IMR-90 (cell line): ENCODE measurements around the gene SLC5A11. TPM values are rescaled to one million over a fixed set of nuclear protein-coding genes. Genes with fewer than 3 reads are reported as not detected.

Source experiments
- ATAC-seq: fragments of 200-7000 bp; cut with Tn5 transposase; 2 replicates; pipeline ENCODE4 v1.9.1; 2020; ENCODE audit warnings: low read depth, mild to moderate bottlenecking, moderate library complexity
- BruUV-seq: library from RNA; stranded (reverse); fragments of 400-500 nt; replicated peaks from 2 replicates; lab custom pipeline; 2021; lab: Mats Ljungman, UMichigan
- CTCF ChIA-PET: fragments of 300-600 bp; formaldehyde crosslinking; extraction: SDS; loops from one replicate; lab custom pipeline; 2021; ENCODE audit warnings: antibody characterized with exemption; lab: Yijun Ruan, JAX
- POLR2A ChIA-PET: fragments of 300-600 bp; sonication (Branson Sonifier 250); formaldehyde crosslinking; loops from one replicate; lab custom pipeline; 2022; ENCODE audit warnings: antibody characterized with exemption; ENCODE audit not compliant: unreplicated experiment; lab: Charles Lee
- DNase-seq: peaks from one replicate; pipeline ENCODE4 v3.0.0; 2013
- H2AFZ ChIP-seq: replicated peaks from 2 replicates; pipeline ENCODE3; 2013; ENCODE audit warnings: low read length, mild to moderate bottlenecking; ENCODE audit not compliant: poor library complexity
- H2AK5ac ChIP-seq: 2 replicates; pipeline ENCODE4 v1.6.1; 2013; ENCODE audit warnings: low read depth, low read length, inconsistent platforms
- H2AK9ac ChIP-seq: replicated peaks from 2 replicates; pipeline ENCODE3; 2013; ENCODE audit warnings: mild to moderate bottlenecking, low read depth, low read length, moderate library complexity; ENCODE audit not compliant: poor library complexity
- H2BK120ac ChIP-seq: 2 replicates; pipeline ENCODE4 v1.6.1; 2013; ENCODE audit warnings: low read depth, low read length, inconsistent platforms
- H2BK15ac ChIP-seq: 3 replicates; pipeline ENCODE4 v1.6.1; 2013; ENCODE audit warnings: low read depth, low read length, inconsistent platforms
- H2BK20ac ChIP-seq: 2 replicates; pipeline ENCODE4 v1.6.1; 2013; ENCODE audit warnings: low read depth, mild to moderate bottlenecking, inconsistent platforms, low read length, moderate library complexity
- H2BK5ac ChIP-seq: 2 replicates; pipeline ENCODE4 v1.6.1; 2013; ENCODE audit warnings: mild to moderate bottlenecking, low read depth, low read length, inconsistent platforms; ENCODE audit not compliant: poor library complexity, severe bottlenecking
- H3K14ac ChIP-seq: replicated peaks from 2 replicates; pipeline ENCODE4 v1.6.1; 2013; ENCODE audit warnings: low read depth, low read length, inconsistent platforms
- H3K18ac ChIP-seq: 2 replicates; pipeline ENCODE4 v1.6.1; 2013; ENCODE audit warnings: low read depth, low read length, control low read depth
- H3K23ac ChIP-seq: 2 replicates; pipeline ENCODE4 v1.6.1; 2013; ENCODE audit warnings: low read depth, low read length, inconsistent platforms
- H3K27ac ChIP-seq: 2 replicates; pipeline ENCODE4 v1.5.1; 2013; ENCODE audit warnings: mild to moderate bottlenecking, control low read depth, low read length; ENCODE audit not compliant: insufficient read depth
- H3K27me3 ChIP-seq: 2 replicates; pipeline ENCODE4 v1.6.1; 2013; ENCODE audit warnings: low read length; ENCODE audit not compliant: control insufficient read depth, insufficient read depth
- H3K36me3 ChIP-seq: 2 replicates; pipeline ENCODE4 v1.6.1; 2013; ENCODE audit warnings: low read length, mixed read lengths; ENCODE audit not compliant: control insufficient read depth, insufficient read depth
- H3K4ac ChIP-seq: 2 replicates; pipeline ENCODE4 v1.6.1; 2013; ENCODE audit warnings: low read depth, low read length, inconsistent platforms
- H3K4me1 ChIP-seq: 2 replicates; pipeline ENCODE4 v1.6.1; 2013; ENCODE audit warnings: low read length, mixed read lengths; ENCODE audit not compliant: control insufficient read depth, insufficient read depth
- H3K4me2 ChIP-seq: 2 replicates; pipeline ENCODE4 v1.6.1; 2013; ENCODE audit warnings: low read depth, mild to moderate bottlenecking, control low read depth, low read length, moderate library complexity
- H3K4me3 ChIP-seq: 2 replicates; pipeline ENCODE4 v1.5.1; 2013; ENCODE audit warnings: low read depth, mild to moderate bottlenecking, control low read depth, low read length, moderate library complexity; ENCODE audit not compliant: insufficient read depth
- H3K56ac ChIP-seq: 2 replicates; pipeline ENCODE4 v1.6.1; 2013; ENCODE audit warnings: low read length, inconsistent platforms; ENCODE audit not compliant: insufficient read depth; ENCODE audit errors: extremely low read depth
- H3K79me1 ChIP-seq, 2 experiments: 2 replicates each; pipeline ENCODE4 v1.6.1; 2013; ENCODE audit warnings: low read length in 2 of 2, inconsistent platforms in 1 of 2, low read depth in 1 of 2
- H3K9ac ChIP-seq: 2 replicates; pipeline ENCODE4 v1.6.1; 2013; ENCODE audit warnings: low read depth, low read length, control low read depth
- H3K9me1 ChIP-seq: 2 replicates; pipeline ENCODE4 v1.6.1; 2013; ENCODE audit warnings: low read length, inconsistent platforms; ENCODE audit not compliant: insufficient read depth
- H3K9me3 ChIP-seq: 2 replicates; pipeline ENCODE4 v1.6.1; 2013; ENCODE audit warnings: low read length; ENCODE audit not compliant: control insufficient read depth, insufficient read depth
- H4K20me1 ChIP-seq: 2 replicates; pipeline ENCODE4 v1.6.1; 2013; ENCODE audit warnings: low read length, inconsistent platforms; ENCODE audit not compliant: insufficient read depth
- H4K5ac ChIP-seq: 2 replicates; pipeline ENCODE4 v1.6.1; 2013; ENCODE audit warnings: mild to moderate bottlenecking, low read depth, low read length, control low read depth
- H4K8ac ChIP-seq, 2 experiments: 2 replicates each; pipeline ENCODE4 v1.6.1; 2013; ENCODE audit warnings: low read depth in 2 of 2, low read length in 2 of 2, control low read depth in 1 of 2, inconsistent platforms in 1 of 2
- H4K91ac ChIP-seq: 2 replicates; pipeline ENCODE4 v1.6.1; 2013; ENCODE audit warnings: low read depth, low read length, inconsistent platforms; ENCODE audit not compliant: insufficient read depth
- CEBPB ChIP-seq: IDR thresholded peaks from 2 replicates; pipeline ENCODE4 v1.6.1; 2012; ENCODE audit warnings: low read depth, low read length, improper control_type of control experiment
- CHD1 ChIP-seq: IDR thresholded peaks from 2 replicates; pipeline ENCODE4 v1.6.1; 2012; ENCODE audit warnings: low read depth, low read length, improper control_type of control experiment
- CTCF ChIP-seq: conservative IDR thresholded peaks from 2 replicates; pipeline ENCODE4 v1.5.1; 2012; ENCODE audit warnings: mild to moderate bottlenecking, low read depth, low read length, improper control_type of control experiment
- ELK1 ChIP-seq: fragments of 150-350 bp; IDR thresholded peaks from 2 replicates; pipeline ENCODE4 v1.6.1; 2016; ENCODE audit warnings: low read depth, mild to moderate bottlenecking, low read length, moderate library complexity, borderline replicate concordance
- FOS ChIP-seq: fragments of 150-350 bp; IDR thresholded peaks from 2 replicates; pipeline ENCODE4 v1.6.1; 2016; ENCODE audit warnings: low read depth, low read length
- MAFK ChIP-seq: IDR thresholded peaks from 2 replicates; pipeline ENCODE4 v1.6.1; 2012; ENCODE audit warnings: low read depth, low read length, improper control_type of control experiment
- MXI1 ChIP-seq: IDR thresholded peaks from 2 replicates; pipeline ENCODE4 v1.6.1; 2012; ENCODE audit warnings: low read depth, mild to moderate bottlenecking, low read length, moderate library complexity, borderline replicate concordance
- POLR2A ChIP-seq: IDR thresholded peaks from 2 replicates; pipeline ENCODE4 v1.6.1; 2012; ENCODE audit warnings: mild to moderate bottlenecking, low read depth, low read length
- RAD21 ChIP-seq: IDR thresholded peaks from 2 replicates; pipeline ENCODE4 v1.6.1; 2012; ENCODE audit warnings: low read length, improper control_type of control experiment
- RCOR1 ChIP-seq: IDR thresholded peaks from 2 replicates; pipeline ENCODE4 v1.6.1; 2012; ENCODE audit warnings: mild to moderate bottlenecking, low read length, improper control_type of control experiment; ENCODE audit not compliant: insufficient replicate concordance
- RFX5 ChIP-seq: IDR thresholded peaks from 2 replicates; pipeline ENCODE4 v1.8.0; 2012; ENCODE audit warnings: low read depth, mild to moderate bottlenecking, low read length, moderate library complexity
- SMC3 ChIP-seq: fragments of 150-350 bp; IDR thresholded peaks from 2 replicates; pipeline ENCODE4 v1.6.1; 2016; ENCODE audit warnings: low read depth, mild to moderate bottlenecking, antibody characterized with exemption, low read length, moderate library complexity
- WGBS, 2 experiments: methylation state at CpG; one replicate each; pipeline versions ENCODE4 v1.1.5 to v1.1.7; 2013; ENCODE audit warnings: missing lambda C conversion rate in 2 of 2; ENCODE audit not compliant: insufficient read length in 1 of 2; ENCODE audit errors: extremely low coverage in 2 of 2; 5-methylcytosine and 5-hydroxymethylcytosine counted together
- dilution Hi-C: fragments of 300-500 bp; cut with HindIII; formaldehyde crosslinking; loops from one replicate; pipeline ENCODE4 v1.14.3; 2018; ENCODE audit warnings: low sequenced_read_pairs; ENCODE audit not compliant: unreplicated experiment
- in situ Hi-C: fragments of 300-500 bp; cut with MboI; formaldehyde crosslinking; loops from 3 replicates; pipeline ENCODE4 v1.14.3; 2019; ENCODE audit warnings: low sequenced_read_pairs, inconsistent platforms, mixed read lengths
- intact Hi-C: fragments of 100-400 bp; cut with micrococcal nuclease; formaldehyde crosslinking; loops from 2 replicates; pipeline ENCODE4 v1.10.0; 2022
- polyA plus RNA-seq, 3 experiments: library from polyadenylated mRNA; depleted of rRNA; stranded (reverse); fragments of >200 nt; gene quantifications; 2 replicates each; pipeline ENCODE4 v1.2.3, GENCODE V29; 2012; ENCODE audit warnings: low replicate concordance in 1 of 3
- total RNA-seq: library from RNA; depleted of rRNA; stranded (reverse); fragments of >200 nt; gene quantifications from 2 replicates; pipeline ENCODE4 v1.2.3, GENCODE V29; 2012

Gene SLC5A11
- total and polyA plus RNA-seq, 2 of the 4 experiments (the other 2 are of a cell fraction) = under 0.01 TPM; not detected in 1

GRCh38 chr16:24834459-24835335, 11.1 kb upstream of the SLC5A11 start:
- Histone ChIP-seq H3K27ac (no peak overlapping the region), H3K9me1 (peaks cover 11% of the 10 kb centered on the region; the same call in 1 of the 2 replicates), H2BK120ac (0 out of 2 replicates have a peak overlapping the region, but pooled peaks have one; percentile 32), H3K4me1 (peaks cover 5% of the 10 kb centered on the region), H3K14ac (0 out of 2 replicates have a peak overlapping the region, but pooled peaks have one; percentile 34), H2BK20ac (peak overlapping the region; percentile 65), H3K18ac (no peak overlapping the region), H3K23ac (no peak overlapping the region), H2AK9ac (peak overlapping the region; percentile 31), H4K8ac (no peak overlapping the region; a peak in 1 of 4 replicates), H3K27me3 (no peaks in the 10 kb centered on the region), H3K56ac (no peak overlapping the region), H4K91ac (peak overlapping the region; percentile 11; the same call in 1 of the 2 replicates), H3K36me3 (no peaks in the 10 kb centered on the region), H4K5ac (no peak overlapping the region), H2AK5ac (peak overlapping the region; percentile 44; the same call in 1 of the 2 replicates), H2BK15ac (peak overlapping the region; percentile 18; the same call in 2 of the 3 replicates), H2AFZ (peak overlapping the region; percentile 71), H4K20me1 (no peaks in the 10 kb centered on the region), H3K79me1 (no peaks in the 10 kb centered on the region), H2BK5ac (no peak overlapping the region), H3K4ac (peak overlapping the region; percentile 1; the same call in 1 of the 2 replicates), H3K9ac (no peak overlapping the region), H3K4me2 (no peak overlapping the region), H3K4me3 (no peak overlapping the region), H3K9me3 (no peaks in the 10 kb centered on the region)
- POLR2A ChIA-PET = no interaction called here
- CTCF ChIA-PET = interaction anchor here (0.6 to 1.5 kb wide), 8 partner anchors 9 to 391 kb away, joined by 3 to 6 read pairs (median 4); no protein-coding TSS in a partner anchor
- dilution Hi-C loops (no loop called here), in situ Hi-C loops (no loop called here), intact Hi-C loops (loop anchor here (5.0 to 10.0 kb wide), 3 partner anchors 108 to 390 kb away; partner anchors contain the start of gene LCMT1)
- TF ChIP-seq MXI1 = no peak
- no peak for TF ChIP-seq CEBPB
- no peak for TF ChIP-seq MAFK
- TF ChIP-seq ELK1 = no peak
- TF ChIP-seq CHD1 = no peak
- no peak for TF ChIP-seq RCOR1
- TF ChIP-seq SMC3 = peak; percentile 61
- no peak for TF ChIP-seq FOS
- no peak for TF ChIP-seq POLR2A
- TF ChIP-seq RFX5 = no peak
- peak; percentile 72 for TF ChIP-seq CTCF
- peak; percentile 75 for TF ChIP-seq RAD21
- 38% methylated on average over 3 of the region's 7 CpGs; no CpG with 5 or more reads in 1 of the 2 experiments for WGBS, 2 experiments
- no TSS peak for BruUV-seq
- peak; percentile 49 for DNase-seq
- peak; percentile 79 for ATAC-seq
